ENCODE results near the gene ARHGAP9. TPM values are rescaled to one million over a fixed set of nuclear protein-coding genes. Genes with fewer than 3 reads are reported as not detected.

The ARHGAP9 gene
- total and polyA plus RNA-seq, 2 of the 4 experiments (the other 2 are of a cell fraction), result 0.18 to 0.79 TPM

GRCh38 chr12:57452181-57452936, 27.3 kb downstream of the ARHGAP9 start:
- WGBS, 2 experiments (ENCODE audit: extremely low coverage in 2 of 2, insufficient read length in 1 of 2), result 13% methylated on average over 2 of the region's 9 CpGs; no CpG with 5 or more reads in 1 of the 2 experiments
- Histone ChIP-seq H3K4me1 (ENCODE audit: control insufficient read depth, insufficient read depth, low read length) (peaks cover 33% of the 10 kb centered on the region), H3K9ac (ENCODE audit: low read depth, low read length) (no peak overlapping the region), H2AK9ac (replicated peaks; ENCODE audit: low read depth, low read length, poor library complexity) (peak overlapping the region; percentile 71), H2AK5ac (ENCODE audit: low read depth, low read length) (peak overlapping the region; percentile 75), H3K23ac (ENCODE audit: low read depth, low read length) (peak overlapping the region; percentile 10; the same call in 1 of the 2 replicates), H3K9me1 (ENCODE audit: insufficient read depth, low read length) (peaks cover 28% of the 10 kb centered on the region), H4K20me1 (ENCODE audit: insufficient read depth, low read length) (no peaks in the 10 kb centered on the region), H3K14ac (replicated peaks; ENCODE audit: low read depth, low read length) (peak overlapping the region; percentile 61), H3K4ac (ENCODE audit: low read depth, low read length) (peak overlapping the region; percentile 76), H3K27me3 (ENCODE audit: control insufficient read depth, insufficient read depth, low read length) (no peaks in the 10 kb centered on the region), H3K36me3 (ENCODE audit: control insufficient read depth, insufficient read depth, low read length) (no peaks in the 10 kb centered on the region), H3K18ac (ENCODE audit: low read depth, low read length) (peak overlapping the region; percentile 25), H3K4me2 (ENCODE audit: low read depth, low read length) (peak overlapping the region; percentile 66), H4K8ac (ENCODE audit: low read depth in 2 of 2, low read length in 2 of 2) (peak overlapping the region; percentile 10 to 88; a peak in 2 of 4 replicates), H3K56ac (ENCODE audit: extremely low read depth, insufficient read depth, low read length) (peak overlapping the region; percentile 5; the same call in 1 of the 2 replicates), H3K4me3 (ENCODE audit: insufficient read depth, low read depth, low read length) (no peak overlapping the region), H2BK5ac (ENCODE audit: low read depth, low read length, poor library complexity, severe bottlenecking) (peak overlapping the region; percentile 69), H4K5ac (ENCODE audit: low read depth, low read length) (peak overlapping the region; percentile 19; the same call in 1 of the 2 replicates), H2BK120ac (ENCODE audit: low read depth, low read length) (peak overlapping the region; percentile 84), H3K27ac (ENCODE audit: insufficient read depth, low read length) (peak overlapping the region; percentile 53), H2BK15ac (ENCODE audit: low read depth, low read length) (peak overlapping the region; percentile 88; the same call in 1 of the 3 replicates), H3K9me3 (ENCODE audit: control insufficient read depth, insufficient read depth, low read length) (no peaks in the 10 kb centered on the region), H2AFZ (replicated peaks; ENCODE audit: low read length, poor library complexity) (peak overlapping the region; percentile 76), H2BK20ac (ENCODE audit: low read depth, low read length) (peak overlapping the region; percentile 82), H3K79me1 (ENCODE audit: low read depth in 1 of 2, low read length in 2 of 2) (peaks cover 0 to 10% of the 10 kb centered on the region in 2 experiments; a peak in 1 of 4 replicates), H4K91ac (ENCODE audit: insufficient read depth, low read depth, low read length) (peak overlapping the region; percentile 87)
- ChIA-PET POLR2A (ENCODE audit: unreplicated experiment) (interaction anchor here (1.0 kb wide), 1 partner anchor 145 kb away, joined by 6 read pairs; no protein-coding TSS in a partner anchor), CTCF (interaction anchor here (0.5 to 2.5 kb wide), 24 partner anchors 8 to 949 kb away, joined by 3 to 42 read pairs (median 4); no protein-coding TSS in a partner anchor)
- in situ Hi-C loops (cut with MboI; ENCODE audit: low sequenced_read_pairs) (loop anchor here (5.0 kb wide), 2 partner anchors 140 to 185 kb away; no protein-coding TSS in a partner anchor), dilution Hi-C loops (cut with HindIII; ENCODE audit: low sequenced_read_pairs, unreplicated experiment) (no loop called here), intact Hi-C loops (cut with micrococcal nuclease) (loop anchor here (5.0 kb wide), 1 partner anchor 80 kb away; no protein-coding TSS in a partner anchor)
- no TSS peak for BruUV-seq (replicated peaks)
- no peak for TF ChIP-seq CHD1 (IDR thresholded peaks at IDR 0.05; ENCODE audit: low read depth, low read length)
- peak; percentile 44; the same call in 1 of the 2 replicates for TF ChIP-seq BHLHE40 (IDR thresholded peaks at IDR 0.05; ENCODE audit: low read depth, low read length)
- peak; percentile 17; the same call in 1 of the 2 replicates for TF ChIP-seq RAD21 (IDR thresholded peaks at IDR 0.05; ENCODE audit: low read length)
- TF ChIP-seq RFX5 (IDR thresholded peaks at IDR 0.05; ENCODE audit: low read depth, low read length), result no peak
- no peak for TF ChIP-seq MAFK (IDR thresholded peaks at IDR 0.05; ENCODE audit: low read depth, low read length)
- TF ChIP-seq MAZ (IDR thresholded peaks at IDR 0.05; ENCODE audit: borderline replicate concordance, low read depth, low read length), result peak; percentile 73; the same call in 1 of the 2 replicates
- peak; percentile 79 for TF ChIP-seq RCOR1 (IDR thresholded peaks at IDR 0.05; ENCODE audit: insufficient replicate concordance, low read length)
- peak; percentile 67 for TF ChIP-seq POLR2A (IDR thresholded peaks at IDR 0.05; ENCODE audit: low read depth, low read length)
- TF ChIP-seq MXI1 (IDR thresholded peaks at IDR 0.05; ENCODE audit: borderline replicate concordance, low read depth, low read length), result no peak
- TF ChIP-seq SMC3 (IDR thresholded peaks at IDR 0.05; ENCODE audit: low read depth, low read length), result no peak
- no peak for TF ChIP-seq CEBPB (IDR thresholded peaks at IDR 0.05; ENCODE audit: low read depth, low read length)
- TF ChIP-seq FOS (IDR thresholded peaks at IDR 0.05; ENCODE audit: low read depth, low read length), result peak; percentile 72; the same call in 1 of the 2 replicates
- peak; percentile 97 for DNase-seq
- ATAC-seq (ENCODE audit: low read depth), result peak; percentile 54
